ENCODE data around the gene SLC25A4.
"Not testable (repeated sequence)": the region's sequence is repeated elsewhere in the genome, so short reads cannot be mapped to it uniquely, and the experiment has no call there.

Gene SLC25A4

DNA sequence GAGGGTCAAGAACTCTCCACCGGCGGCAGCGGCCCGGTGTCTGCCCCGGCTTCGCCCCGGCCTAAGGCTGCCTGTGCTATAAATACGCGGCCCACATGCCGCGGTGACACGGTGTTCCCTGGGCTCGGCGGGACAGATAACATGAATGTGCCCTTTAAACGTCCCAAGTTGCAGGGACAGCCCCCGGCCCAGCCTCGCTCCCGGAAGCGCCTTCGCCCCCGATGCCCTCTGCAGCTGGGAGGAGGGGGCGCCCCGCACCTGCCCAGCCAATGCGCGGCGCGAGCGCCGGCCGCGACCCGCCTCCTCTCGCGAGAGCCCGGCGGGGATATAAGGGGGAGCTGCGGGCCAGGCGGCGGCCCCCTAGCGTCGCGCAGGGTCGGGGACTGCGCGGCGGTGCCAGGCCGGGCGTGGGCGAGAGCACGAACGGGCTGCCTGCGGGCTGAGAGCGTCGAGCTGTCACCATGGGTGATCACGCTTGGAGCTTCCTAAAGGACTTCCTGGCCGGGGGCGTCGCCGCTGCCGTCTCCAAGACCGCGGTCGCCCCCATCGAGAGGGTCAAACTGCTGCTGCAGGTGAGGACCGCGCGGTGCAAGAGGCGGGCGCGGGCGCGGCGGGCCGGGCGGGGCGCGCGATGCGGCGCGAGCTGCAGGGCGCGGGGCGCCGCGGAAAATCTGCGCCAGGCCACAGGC lies at the start of gene SLC25A4:
TSS of gene SLC25A4 (plus strand) at position 355 of the 689 bp plus-strand sequence. CDS start at position 462, 107 bp downstream.
- DNase-seq = peak; percentile 13

DNA sequence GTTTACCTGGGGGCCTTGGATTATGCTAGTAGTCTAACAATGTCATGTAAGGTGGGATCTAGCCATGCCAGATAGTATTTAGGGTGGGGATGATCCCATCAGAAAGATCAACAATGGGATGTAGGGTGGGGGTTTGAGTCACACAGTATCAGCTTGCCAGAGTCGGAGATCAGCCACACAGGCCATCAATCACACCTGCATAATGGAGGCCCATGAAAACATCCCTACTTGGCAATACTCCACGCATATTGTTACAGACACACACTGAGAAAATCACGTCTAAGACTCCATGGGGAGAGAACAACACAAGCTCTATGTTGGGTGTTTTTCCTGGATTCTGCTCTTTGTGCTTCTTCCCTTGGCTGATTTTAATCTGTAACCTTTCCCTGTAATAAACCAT lies 49.5 kb upstream of the SLC25A4 start:
- no peak for DNase-seq

DNA sequence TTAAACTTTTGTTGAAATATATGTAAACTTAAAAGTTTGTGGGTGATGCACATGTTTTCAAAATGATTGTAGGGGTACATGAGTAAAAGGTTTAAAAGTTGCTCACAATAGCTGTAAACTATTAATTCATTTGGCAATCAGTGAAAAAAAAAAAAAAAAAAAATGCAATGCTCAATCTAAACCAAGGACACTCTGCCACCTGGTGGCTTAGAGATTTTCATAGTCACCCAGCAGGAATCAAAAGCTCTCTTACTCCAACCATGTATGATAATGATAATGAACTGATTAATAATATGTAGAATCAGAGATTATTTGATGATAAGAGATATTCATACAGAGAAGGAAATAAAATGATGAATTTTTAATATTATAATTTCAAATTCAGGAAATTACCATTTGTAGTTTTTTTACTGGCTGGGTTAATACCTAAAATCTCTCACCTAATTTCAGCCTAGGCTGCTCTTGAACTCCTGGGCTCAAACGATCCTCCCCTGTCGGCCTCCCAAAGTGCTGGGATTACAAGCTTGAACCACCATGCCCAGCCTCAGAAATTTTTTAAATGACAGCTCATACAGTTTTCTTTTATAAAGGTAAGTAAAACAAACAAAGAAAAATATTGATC lies 46.9 kb upstream of the SLC25A4 start:
- DNase-seq = no peak

DNA sequence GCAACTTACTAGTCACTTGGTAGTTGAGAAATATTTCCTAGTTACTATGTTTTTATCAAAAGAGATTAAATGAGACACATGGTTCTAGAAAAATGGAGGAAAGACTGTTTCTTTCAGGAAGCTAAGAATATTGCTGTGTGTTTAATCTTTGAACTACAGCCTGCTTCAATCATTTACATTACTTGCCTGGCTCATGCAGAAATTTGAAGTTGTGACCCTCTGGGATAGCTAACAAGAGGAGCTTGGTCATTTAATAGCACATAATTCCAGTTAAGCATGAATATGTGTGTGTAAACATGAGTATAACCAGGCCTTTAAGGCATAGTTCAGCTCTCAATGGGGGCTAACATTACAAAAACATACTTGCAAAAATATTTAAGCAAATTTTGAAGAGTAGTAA lies 44.6 kb upstream of the SLC25A4 start:
- DNase-seq = no peak

DNA sequence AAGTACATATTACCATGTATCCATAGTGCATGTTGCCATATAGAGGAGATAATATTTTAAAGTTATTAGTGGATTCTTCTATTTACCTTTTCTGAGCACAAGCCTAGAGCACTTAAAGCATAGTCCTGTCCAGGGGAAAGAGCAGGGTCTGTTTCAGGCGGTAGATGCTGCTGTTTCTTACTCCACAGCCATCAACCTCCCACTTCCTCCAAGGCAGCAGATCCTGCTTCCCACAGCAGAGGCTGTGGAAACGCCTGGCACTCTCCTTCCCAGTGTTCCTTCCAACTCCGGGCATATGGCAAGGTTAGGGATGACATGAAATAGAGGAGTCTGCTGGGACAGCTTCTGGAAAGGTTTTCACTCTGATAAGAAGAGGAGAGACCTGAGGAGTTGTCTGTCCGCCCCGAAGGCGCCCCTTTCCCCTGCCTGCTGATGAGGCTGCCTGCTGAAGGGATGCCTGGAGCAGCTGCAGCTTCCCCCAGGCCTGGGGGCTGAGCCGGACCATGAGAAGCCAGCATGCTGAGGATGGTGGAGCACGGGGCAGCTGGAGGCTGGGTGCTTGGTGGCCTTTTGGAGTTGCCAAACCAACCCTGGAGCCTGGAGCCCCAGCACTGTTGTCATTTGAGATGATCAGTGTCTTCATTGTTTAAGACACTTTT lies 43.9 kb upstream of the SLC25A4 start:
- DNase-seq = no peak

DNA sequence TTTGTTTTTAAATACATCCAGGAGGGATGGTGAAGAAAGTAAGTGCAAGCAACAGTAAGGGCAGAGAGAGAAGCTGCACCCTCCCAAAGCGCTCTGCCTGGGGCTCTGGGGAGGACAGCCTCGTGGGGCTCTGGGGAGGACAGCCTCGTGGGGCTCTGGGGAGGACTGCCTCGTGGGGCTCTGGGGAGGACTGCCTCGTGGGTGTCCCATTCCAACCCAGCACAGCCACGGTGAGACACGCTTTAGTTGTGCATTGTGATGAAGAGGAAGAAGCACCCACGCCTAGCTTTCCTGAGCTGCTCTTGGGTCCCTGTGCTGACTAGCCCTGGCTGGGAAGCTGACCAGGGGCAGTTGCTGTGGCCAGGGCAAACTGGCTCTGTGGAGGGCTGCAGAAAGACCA lies 43.1 kb upstream of the SLC25A4 start:
- DNase-seq = no peak

DNA sequence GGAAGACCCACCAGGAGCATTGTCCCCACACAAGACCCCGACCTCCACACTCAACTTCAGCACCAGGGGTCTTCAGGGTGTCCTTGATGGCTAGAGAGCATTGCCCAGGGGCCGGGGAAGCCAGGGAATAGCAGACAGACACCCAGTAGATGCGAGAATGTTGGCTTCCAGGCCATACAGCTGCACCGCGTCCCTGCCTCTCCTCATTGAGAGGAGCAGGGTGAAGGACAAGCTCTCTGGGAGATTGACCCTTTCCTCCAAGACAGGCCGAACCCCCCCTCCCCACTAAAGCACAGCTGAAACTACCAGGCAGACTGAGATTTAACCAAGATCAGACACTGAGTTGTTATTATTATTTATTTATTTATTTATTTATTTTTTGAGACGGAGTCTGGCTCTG lies 42.6 kb upstream of the SLC25A4 start:
- DNase-seq = no peak

DNA sequence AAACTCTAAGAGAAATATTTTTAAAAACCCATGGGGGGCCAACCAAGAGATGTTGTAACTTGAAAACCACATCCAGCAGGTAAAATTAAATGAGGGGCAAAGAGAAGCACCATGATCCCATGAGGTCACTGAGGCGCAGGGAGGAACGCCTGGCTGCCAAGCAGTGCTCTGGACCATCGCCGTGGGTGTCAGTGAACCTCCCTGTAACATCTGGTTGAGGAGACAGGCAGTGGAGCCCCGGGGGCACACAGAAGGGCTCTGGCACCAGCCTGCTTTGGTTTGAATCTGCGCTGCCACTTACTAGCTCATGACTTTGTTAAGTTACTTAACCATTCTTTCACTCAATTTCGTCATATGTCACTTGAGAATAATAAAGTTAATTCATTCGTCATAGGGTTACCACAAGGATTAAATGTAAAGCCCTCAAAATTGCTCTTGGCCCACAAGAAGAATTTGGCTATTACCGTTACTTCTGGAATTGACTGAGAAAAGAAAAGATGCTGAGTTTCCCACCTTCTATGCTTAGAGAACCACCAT lies 41.6 kb upstream of the SLC25A4 start:
- no peak for DNase-seq

DNA sequence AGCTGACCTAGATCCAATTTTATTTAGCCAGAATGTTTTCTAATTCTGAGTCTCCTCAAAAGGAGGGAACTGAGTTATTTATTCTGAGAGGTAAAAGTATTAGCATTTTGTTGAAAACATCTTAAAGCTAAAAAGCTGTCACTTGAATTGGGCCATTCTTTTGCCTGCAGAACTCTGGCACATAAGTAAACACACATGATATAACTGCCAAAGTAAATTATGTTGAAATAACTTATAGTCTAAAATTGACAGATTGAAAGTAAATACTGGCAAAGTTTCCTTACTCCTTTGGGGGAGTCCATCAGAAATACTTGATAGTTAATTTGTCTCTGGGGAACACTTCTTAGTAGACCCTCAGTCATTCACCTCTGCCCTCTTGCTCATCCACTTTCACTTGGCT lies 38.3 kb upstream of the SLC25A4 start:
- DNase-seq = no peak

DNA sequence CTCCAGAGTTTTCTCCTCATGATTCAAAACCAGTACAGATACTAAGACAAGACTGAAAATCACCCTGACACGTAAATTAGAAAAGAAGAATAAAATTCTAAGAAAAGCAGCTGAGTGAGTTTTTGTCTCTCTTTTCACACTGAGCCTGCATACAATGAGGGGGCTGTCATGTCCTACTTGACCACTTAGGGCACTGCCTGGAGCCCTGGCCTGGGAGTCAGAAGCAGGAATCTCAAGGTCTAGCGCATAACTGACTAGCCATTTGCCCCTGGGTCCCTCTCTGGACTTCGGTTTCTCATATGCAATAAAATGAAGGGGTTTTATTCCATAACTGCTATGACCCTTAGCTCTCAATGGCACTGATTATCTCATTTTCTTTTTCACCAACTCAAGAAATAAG lies 36.7 kb upstream of the SLC25A4 start:
- DNase-seq = no peak

DNA sequence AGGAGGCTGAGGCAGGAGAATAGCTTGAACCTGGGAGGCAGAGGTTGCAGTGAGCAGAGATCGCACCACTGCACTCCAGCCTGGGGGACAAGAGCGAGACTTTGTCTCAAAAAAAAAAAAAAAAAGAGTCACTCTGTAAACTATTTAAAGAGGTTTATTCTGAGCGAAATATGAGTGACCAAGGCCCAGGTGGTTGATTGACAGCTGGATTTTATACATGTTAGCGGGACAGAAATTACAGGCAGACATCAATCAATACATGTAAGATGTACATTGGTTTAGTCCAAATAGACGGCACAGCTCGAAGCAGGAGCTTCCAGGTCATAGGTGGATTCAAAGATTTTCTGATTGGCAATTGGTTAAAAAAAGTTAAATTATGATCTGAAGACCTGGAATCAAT lies 35.5 kb upstream of the SLC25A4 start:
- not testable (repeated sequence) for DNase-seq

DNA sequence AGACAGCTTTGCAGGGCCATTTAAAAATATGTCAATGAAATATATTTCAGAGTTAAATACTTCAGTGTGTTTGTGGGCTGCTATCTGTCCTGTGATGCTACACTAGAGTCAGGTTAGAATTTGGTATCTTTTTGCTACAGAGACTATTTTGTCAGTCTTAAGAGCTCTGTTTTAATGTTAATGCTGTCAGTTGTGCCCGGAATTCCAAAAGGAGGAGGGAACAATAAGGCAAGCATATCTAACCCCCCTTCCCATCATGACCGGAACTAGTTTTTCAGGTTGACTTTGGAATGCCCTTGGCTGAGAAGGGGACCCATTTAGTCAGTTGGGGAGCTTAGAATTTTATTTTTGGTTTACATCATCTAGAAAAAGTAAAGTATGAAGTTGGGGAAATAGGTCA lies 34.9 kb upstream of the SLC25A4 start:
- DNase-seq = no peak

DNA sequence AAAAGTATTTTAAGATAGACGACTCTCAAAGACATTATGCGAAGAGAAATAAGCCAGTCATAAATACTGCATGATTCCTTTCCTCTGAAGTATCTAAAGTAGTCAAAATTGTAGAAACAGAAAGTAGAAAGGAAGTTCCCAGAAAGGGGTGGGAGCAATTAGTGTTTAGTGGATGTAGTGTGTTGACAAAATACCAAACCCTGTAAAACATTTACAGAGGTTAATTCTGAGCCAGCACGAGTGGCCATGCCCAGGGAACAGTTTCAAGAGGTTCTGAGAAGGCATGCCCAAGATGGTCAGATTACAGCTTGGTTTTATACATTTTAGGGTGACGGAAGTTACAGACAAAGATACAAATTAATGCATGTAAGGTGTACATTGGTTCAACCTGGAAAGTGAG lies 34.4 kb upstream of the SLC25A4 start:
- DNase-seq = no peak

DNA sequence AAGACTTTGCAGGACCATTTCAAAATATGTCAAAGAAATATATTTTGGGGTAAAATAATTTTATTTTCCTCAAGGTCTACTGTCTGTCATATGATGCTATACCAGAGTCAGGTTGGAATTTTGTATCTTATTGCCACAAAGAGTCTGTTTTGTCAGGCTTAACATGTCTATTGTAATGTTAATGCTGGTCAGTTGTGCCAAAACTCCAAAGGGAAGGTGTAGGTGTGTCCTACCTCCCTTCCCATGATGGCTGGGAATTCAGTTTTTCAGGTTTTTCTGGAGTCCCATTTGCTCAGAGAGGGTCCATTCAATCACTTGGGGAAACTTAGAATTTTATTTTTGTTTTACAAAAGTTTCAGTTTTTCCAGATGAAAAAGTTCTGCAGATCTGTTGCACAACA lies 33.3 kb upstream of the SLC25A4 start:
- DNase-seq = no peak

DNA sequence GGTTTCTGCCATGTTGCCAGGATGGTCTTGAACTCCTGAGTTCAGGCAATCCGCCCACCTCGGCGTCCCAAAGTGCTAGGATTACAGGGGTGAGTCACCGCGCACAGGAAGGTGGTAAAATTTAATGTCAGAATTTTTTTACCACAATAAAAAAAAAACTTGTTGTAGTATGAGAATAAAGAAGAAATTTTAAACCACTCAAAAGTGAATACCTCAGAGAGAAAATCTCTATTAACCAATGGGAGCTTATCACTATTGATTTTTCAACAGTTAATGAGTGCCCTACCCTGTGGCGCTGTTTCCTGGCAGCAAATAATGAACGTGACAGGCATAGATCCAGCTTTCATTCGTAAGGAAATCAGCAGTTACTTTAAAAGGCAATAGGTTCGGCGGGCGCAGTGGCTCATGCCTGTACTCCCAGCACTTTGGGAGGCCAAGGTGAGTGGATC lies 32.7 kb upstream of the SLC25A4 start:
- no peak for DNase-seq

DNA sequence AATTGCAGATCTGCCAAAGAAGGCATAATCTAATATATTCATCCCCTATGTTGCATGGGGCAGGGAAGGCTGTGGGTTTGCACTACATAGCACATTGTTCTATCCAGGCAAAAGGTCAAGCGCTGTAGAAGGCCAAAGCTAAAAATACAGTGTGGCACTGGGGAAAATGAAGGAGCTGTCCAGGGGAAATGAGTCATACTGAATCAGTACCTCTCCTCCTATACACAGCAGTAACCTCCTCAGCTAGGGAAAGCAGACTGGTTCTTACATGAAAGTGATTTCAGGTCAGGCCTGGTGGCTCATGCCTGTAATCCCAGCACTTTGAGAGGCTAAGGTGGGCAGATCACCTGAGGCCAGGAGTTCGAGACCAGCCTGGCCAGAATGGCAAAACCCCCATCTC lies 31.0 kb upstream of the SLC25A4 start:
- no peak for DNase-seq

DNA sequence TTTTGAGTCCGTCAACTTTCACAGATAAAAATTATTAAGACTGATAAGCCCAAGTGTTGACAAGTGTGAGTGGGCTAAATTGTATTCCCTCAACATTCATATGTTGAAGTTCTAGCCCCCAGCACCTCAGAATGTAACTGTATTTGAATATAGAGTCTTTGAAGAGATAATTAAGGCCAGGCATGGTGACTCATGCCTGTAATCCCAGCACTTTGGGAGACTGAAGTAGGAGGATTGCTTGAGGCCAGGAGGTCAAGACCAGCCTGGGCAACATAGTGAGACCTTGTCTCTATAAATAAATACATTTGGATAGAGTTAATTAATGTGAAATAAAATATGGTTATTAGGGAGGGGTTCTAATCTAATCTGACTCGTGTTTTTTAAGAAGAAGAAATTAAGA lies 29.7 kb upstream of the SLC25A4 start:
- DNase-seq = no peak

DNA sequence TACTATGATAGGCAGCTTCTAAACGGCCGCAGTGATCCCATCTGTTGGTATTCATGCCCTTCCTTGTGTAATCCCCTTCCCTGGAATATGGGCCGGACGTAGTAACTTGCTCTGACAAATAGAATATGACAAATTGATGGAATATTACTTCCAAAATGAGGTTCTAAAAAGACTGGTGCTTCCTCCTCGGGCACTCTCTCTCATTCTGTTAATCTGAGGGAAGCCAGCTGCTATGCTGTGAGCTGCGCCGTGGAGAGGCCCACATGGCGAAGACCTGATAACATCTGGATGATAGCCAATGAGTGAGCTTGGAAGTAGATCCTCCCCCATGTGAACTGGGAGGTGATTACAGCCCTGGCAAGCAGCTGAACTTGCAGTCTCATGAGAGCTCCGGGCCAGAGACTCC lies 27.2 kb upstream of the SLC25A4 start:
- DNase-seq = no peak

DNA sequence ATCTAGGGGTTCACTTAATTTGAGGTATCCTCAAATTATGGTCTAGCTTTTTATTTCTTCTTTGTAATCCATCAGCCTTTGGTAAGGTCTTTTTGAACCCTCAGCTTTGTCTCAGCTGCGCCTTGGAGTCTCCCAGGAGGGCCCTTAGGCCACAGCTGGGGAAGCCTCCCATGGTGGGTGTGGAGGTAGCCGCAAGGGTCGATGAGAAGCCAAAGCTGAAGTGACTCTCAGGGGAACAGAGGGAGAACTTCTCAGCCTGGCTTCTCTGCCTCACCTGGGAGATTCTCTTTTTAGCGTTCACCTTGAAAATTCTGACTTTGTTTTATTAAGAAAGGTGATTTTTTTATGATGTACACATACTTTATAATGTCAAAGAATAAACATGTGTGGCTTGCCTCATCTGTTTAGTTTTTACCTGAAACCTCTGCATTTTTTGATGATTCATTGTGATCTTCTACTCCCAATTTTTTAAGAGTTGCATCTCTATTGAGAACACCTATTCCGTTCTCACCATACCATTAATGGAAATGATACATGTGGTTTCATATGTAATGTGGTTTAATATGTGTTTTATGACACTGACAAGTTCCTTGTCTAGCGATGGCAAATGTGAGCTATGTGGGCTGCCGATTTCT lies 25.6 kb upstream of the SLC25A4 start:
- no peak for DNase-seq

DNA sequence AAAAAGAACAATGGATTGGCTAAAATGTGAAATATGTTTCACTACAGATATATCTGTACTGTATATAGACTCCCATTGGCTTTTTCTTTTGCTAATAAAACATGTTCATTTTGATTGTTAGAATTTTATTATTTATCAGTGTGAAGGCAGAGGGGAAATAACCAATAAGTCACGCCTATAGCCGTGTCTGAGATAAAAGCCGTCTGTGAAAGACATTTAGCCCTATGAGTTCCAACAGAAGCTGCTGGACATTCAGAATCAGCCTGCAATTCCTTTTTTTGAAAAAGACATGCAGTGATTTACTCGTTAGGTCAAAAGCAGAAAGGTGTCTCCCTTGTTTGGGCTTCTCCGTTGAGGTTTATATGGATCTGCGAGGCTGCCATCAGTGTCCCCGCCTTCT lies 24.2 kb upstream of the SLC25A4 start:
- no peak for DNase-seq

DNA sequence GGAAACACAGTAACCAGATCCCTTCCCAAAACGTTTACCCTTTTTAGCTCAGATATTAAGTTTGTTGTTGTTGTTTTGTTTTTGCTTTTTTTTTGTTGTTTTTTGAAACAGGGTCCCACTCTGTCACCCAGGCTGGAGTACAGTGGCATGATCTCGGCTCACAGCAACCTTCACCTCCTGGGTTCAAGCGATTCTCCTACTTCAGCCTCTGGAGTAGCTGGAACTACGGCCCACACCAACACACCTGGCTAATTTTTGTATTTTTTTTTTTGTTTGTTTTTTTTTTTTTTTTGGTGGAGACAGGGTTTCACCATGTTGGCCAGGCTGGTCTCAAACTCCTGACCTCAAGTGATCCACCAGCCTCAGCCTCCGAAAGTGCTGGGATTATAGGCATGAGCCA lies 23.6 kb upstream of the SLC25A4 start:
- not testable (repeated sequence) for DNase-seq

DNA sequence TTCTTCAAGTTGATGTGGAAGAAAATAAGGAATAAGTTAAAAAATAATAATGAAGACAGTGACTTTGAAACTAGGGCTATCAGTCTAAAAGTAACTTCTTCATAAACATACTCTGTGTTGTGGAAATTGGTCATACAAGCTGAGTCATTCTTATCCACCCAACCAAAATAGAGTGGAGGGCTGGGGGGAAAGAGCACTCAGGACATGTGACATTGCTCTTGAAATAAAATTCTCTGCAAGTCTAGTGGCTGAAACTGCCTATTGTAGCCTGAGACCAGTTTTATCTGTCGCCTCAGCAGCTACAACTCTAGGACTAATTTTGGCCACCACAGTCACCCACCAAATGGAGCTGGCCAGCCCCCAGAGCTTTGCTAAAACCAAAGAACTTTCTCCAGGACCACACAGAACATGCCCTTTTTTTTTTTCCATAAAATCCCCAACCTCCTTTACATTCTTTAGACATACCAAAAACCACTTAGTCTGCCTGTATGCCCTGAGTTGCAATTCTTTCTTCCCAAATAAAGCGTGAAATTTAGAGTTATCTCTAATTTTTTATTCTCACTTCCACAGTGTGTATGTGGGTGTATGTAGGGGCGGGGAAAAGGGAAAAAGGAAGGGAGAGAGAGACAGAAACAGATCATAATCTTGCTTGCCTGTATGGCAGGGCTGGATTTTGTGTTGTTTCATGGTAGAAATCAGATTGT lies 23.0 kb upstream of the SLC25A4 start:
- no peak for DNase-seq

DNA sequence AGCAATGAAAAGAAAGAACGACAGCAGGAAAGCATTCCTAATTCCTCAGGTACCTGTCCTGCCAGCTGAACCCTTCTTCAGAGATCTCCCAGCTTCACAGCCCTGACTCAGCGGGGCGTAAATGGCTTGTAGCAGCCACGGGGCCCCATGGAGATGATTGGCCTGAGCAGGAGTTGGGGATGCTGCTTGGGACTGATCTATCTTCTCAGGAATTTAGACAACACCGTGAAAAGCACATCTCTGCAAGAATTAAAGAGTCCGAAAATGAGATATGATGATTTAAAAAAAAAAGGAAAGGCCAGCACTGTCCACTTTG lies 22.5 kb upstream of the SLC25A4 start:
- DNase-seq = no peak
